ENCODE measurements around the gene RHBDL1.

The RHBDL1 gene

GRCh38 chr16:717450-718245 is 42.2 kb downstream of the RHBDL1 start:
- CTCF ChIA-PET, result interaction anchor here (1.0 to 3.4 kb wide), 6 partner anchors 8 to 67 kb away, joined by 3 to 17 read pairs (median 4); partner anchors contain the start of genes CCDC78 and CIAO3
- peaks cover 0 to 3% (median 0%) of the 10 kb centered on the region in 4 experiments for H3K36me3 ChIP-seq (ENCODE audit: control insufficient read depth in 4 of 4, insufficient read depth in 4 of 4, low read length in 3 of 4)
- POLR2A ChIA-PET, result no interaction called here
- no peaks in the 10 kb centered on the region for H3K9me3 ChIP-seq (ENCODE audit: control extremely low read depth in 1 of 5, control insufficient read depth in 4 of 5, insufficient read depth in 2 of 5, low read depth in 1 of 5, low read length in 4 of 5)
- H3K27ac ChIP-seq (ENCODE audit: insufficient read depth in 1 of 2, low read depth in 1 of 2, low read length in 2 of 2, poor library complexity in 1 of 2, severe bottlenecking in 2 of 2), result no peak overlapping the region
- 85% methylated on average over 27 of the region's 32 CpGs for WGBS (ENCODE audit: insufficient coverage)
- no peak for DNase-seq
- no peak overlapping the region for H3K4me3 ChIP-seq (ENCODE audit: control insufficient read depth in 1 of 7, extremely low read depth in 1 of 7, insufficient read depth in 4 of 7, low read depth in 2 of 7, low read length in 6 of 7)
- H3K27me3 ChIP-seq (replicated peaks in 2 of 5; ENCODE audit: control insufficient read depth in 4 of 5, insufficient read depth in 5 of 5, low read length in 4 of 5), result peaks cover 0 to 39% (median 6%) of the 10 kb centered on the region in 5 experiments
- H3K4me1 ChIP-seq (ENCODE audit: control extremely low read depth in 1 of 4, control insufficient read depth in 4 of 4, insufficient read depth in 4 of 4, low read length in 3 of 4), result peaks cover 0 to 59% (median 51%) of the 10 kb centered on the region in 4 experiments

GRCh38 chr16:718389-718788 is 42.9 kb downstream of the RHBDL1 start:
- DNase-seq, result no peak
- H3K27me3 ChIP-seq (replicated peaks in 2 of 5; ENCODE audit: control insufficient read depth in 4 of 5, insufficient read depth in 5 of 5, low read length in 4 of 5), result peaks cover 0 to 37% (median 6%) of the 10 kb centered on the region in 5 experiments
- H3K36me3 ChIP-seq (ENCODE audit: control insufficient read depth in 4 of 4, insufficient read depth in 4 of 4, low read length in 3 of 4), result peaks cover 0 to 6% (median 0%) of the 10 kb centered on the region in 4 experiments
- WGBS (ENCODE audit: insufficient coverage), result 93% methylated on average over 9 of the region's 9 CpGs
- H3K4me3 ChIP-seq (ENCODE audit: control insufficient read depth in 1 of 7, extremely low read depth in 1 of 7, insufficient read depth in 4 of 7, low read depth in 2 of 7, low read length in 6 of 7), result no peak overlapping the region
- POLR2A ChIA-PET, result no interaction called here
- CTCF ChIA-PET, result interaction anchor here (1.8 to 3.4 kb wide), 2 partner anchors 26 to 30 kb away, joined by 5 to 15 read pairs; no protein-coding TSS in a partner anchor
- no peaks in the 10 kb centered on the region for H3K9me3 ChIP-seq (ENCODE audit: control extremely low read depth in 1 of 5, control insufficient read depth in 4 of 5, insufficient read depth in 2 of 5, low read depth in 1 of 5, low read length in 4 of 5)
- peaks cover 0 to 59% (median 51%) of the 10 kb centered on the region in 4 experiments for H3K4me1 ChIP-seq (ENCODE audit: control extremely low read depth in 1 of 4, control insufficient read depth in 4 of 4, insufficient read depth in 4 of 4, low read length in 3 of 4)
- no peak overlapping the region for H3K27ac ChIP-seq (ENCODE audit: insufficient read depth in 1 of 2, low read depth in 1 of 2, low read length in 2 of 2, poor library complexity in 1 of 2, severe bottlenecking in 2 of 2)

GRCh38 chr16:718922-719321 is 43.5 kb downstream of the RHBDL1 start:
- no peak for DNase-seq
- WGBS (ENCODE audit: insufficient coverage), result 92% methylated on average over 6 of the region's 6 CpGs
- Histone ChIP-seq H3K9me3 (ENCODE audit: control extremely low read depth in 1 of 5, control insufficient read depth in 4 of 5, insufficient read depth in 2 of 5, low read depth in 1 of 5, low read length in 4 of 5) (no peaks in the 10 kb centered on the region), H3K27ac (ENCODE audit: insufficient read depth in 1 of 2, low read depth in 1 of 2, low read length in 2 of 2, poor library complexity in 1 of 2, severe bottlenecking in 2 of 2) (no peak overlapping the region), H3K36me3 (ENCODE audit: control insufficient read depth in 4 of 4, insufficient read depth in 4 of 4, low read length in 3 of 4) (peaks cover 0 to 6% (median 0%) of the 10 kb centered on the region in 4 experiments), H3K4me1 (ENCODE audit: control extremely low read depth in 1 of 4, control insufficient read depth in 4 of 4, insufficient read depth in 4 of 4, low read length in 3 of 4) (peaks cover 0 to 59% (median 50%) of the 10 kb centered on the region in 4 experiments), H3K27me3 (replicated peaks in 2 of 5; ENCODE audit: control insufficient read depth in 4 of 5, insufficient read depth in 5 of 5, low read length in 4 of 5) (peaks cover 0 to 32% (median 6%) of the 10 kb centered on the region in 5 experiments), H3K4me3 (ENCODE audit: control insufficient read depth in 1 of 7, extremely low read depth in 1 of 7, insufficient read depth in 4 of 7, low read depth in 2 of 7, low read length in 6 of 7) (no peak overlapping the region)
- POLR2A ChIA-PET, result interaction anchor here (0.6 kb wide), 1 partner anchor 321 kb away, joined by 5 read pairs; no protein-coding TSS in a partner anchor
- CTCF ChIA-PET, result interaction anchor here (0.9 to 4.3 kb wide), 7 partner anchors 8 to 69 kb away, joined by 3 to 23 read pairs (median 4); partner anchors contain the start of genes CHTF18 and RPUSD1

- Histone ChIP-seq H3K27me3 (replicated peaks in 2 of 5; ENCODE audit: control insufficient read depth in 4 of 5, insufficient read depth in 5 of 5, low read length in 4 of 5) (peaks cover 0 to 26% (median 6%) of the 10 kb centered on the region in 5 experiments), H3K4me3 (ENCODE audit: control insufficient read depth in 1 of 7, extremely low read depth in 1 of 7, insufficient read depth in 4 of 7, low read depth in 2 of 7, low read length in 6 of 7) (peak overlapping the region; percentile 52 to 83 (median 76)), H3K9me3 (ENCODE audit: control extremely low read depth in 1 of 5, control insufficient read depth in 4 of 5, insufficient read depth in 2 of 5, low read depth in 1 of 5, low read length in 4 of 5) (no peaks in the 10 kb centered on the region), H3K36me3 (ENCODE audit: control insufficient read depth in 4 of 4, insufficient read depth in 4 of 4, low read length in 3 of 4) (peaks cover 0 to 6% (median 0%) of the 10 kb centered on the region in 4 experiments), H3K4me1 (ENCODE audit: control extremely low read depth in 1 of 4, control insufficient read depth in 4 of 4, insufficient read depth in 4 of 4, low read length in 3 of 4) (peaks cover 0 to 55% (median 41%) of the 10 kb centered on the region in 4 experiments), H3K27ac (ENCODE audit: insufficient read depth in 1 of 2, low read depth in 1 of 2, low read length in 2 of 2, poor library complexity in 1 of 2, severe bottlenecking in 2 of 2) (peak overlapping the region in 1 of 2 experiments; percentile 49)
- peak in 1 of 3 donors; percentile 41 for DNase-seq
- 17% methylated on average over 12 of the region's 16 CpGs for WGBS (ENCODE audit: insufficient coverage)
- CTCF ChIA-PET, result interaction anchor here (0.9 to 4.3 kb wide), 10 partner anchors 9 to 68 kb away, joined by 3 to 23 read pairs (median 4); partner anchors contain the start of genes CHTF18 and RPUSD1
- POLR2A ChIA-PET, result interaction anchor here (0.6 kb wide), 1 partner anchor 322 kb away, joined by 5 read pairs; no protein-coding TSS in a partner anchor
These were observed 44.5 kb downstream of the RHBDL1 start for GRCh38 chr16:719815-720446.

- WGBS (ENCODE audit: insufficient coverage), result under 1% methylated on average over 36 of the region's 38 CpGs
- Histone ChIP-seq H3K4me3 (ENCODE audit: control insufficient read depth in 1 of 7, extremely low read depth in 1 of 7, insufficient read depth in 4 of 7, low read depth in 2 of 7, low read length in 6 of 7) (peak overlapping the region; percentile 52 to 83 (median 76)), H3K9me3 (ENCODE audit: control extremely low read depth in 1 of 5, control insufficient read depth in 4 of 5, insufficient read depth in 2 of 5, low read depth in 1 of 5, low read length in 4 of 5) (no peaks in the 10 kb centered on the region), H3K27me3 (replicated peaks in 2 of 5; ENCODE audit: control insufficient read depth in 4 of 5, insufficient read depth in 5 of 5, low read length in 4 of 5) (peaks cover 0 to 22% (median 6%) of the 10 kb centered on the region in 5 experiments), H3K36me3 (ENCODE audit: control insufficient read depth in 4 of 4, insufficient read depth in 4 of 4, low read length in 3 of 4) (peaks cover 0 to 6% (median 0%) of the 10 kb centered on the region in 4 experiments), H3K4me1 (ENCODE audit: control extremely low read depth in 1 of 4, control insufficient read depth in 4 of 4, insufficient read depth in 4 of 4, low read length in 3 of 4) (peaks cover 0 to 51% (median 37%) of the 10 kb centered on the region in 4 experiments), H3K27ac (ENCODE audit: insufficient read depth in 1 of 2, low read depth in 1 of 2, low read length in 2 of 2, poor library complexity in 1 of 2, severe bottlenecking in 2 of 2) (peak overlapping the region in 1 of 2 experiments; percentile 49)
- peak in 2 of 3 donors; percentile 68 to 69 for DNase-seq
- CTCF ChIA-PET, result interaction anchor here (0.9 to 4.3 kb wide), 8 partner anchors 9 to 68 kb away, joined by 3 to 23 read pairs (median 4); partner anchors contain the start of genes CHTF18 and RPUSD1
- POLR2A ChIA-PET, result no interaction called here
These were observed 45.0 kb downstream of the RHBDL1 start for GRCh38 chr16:720447-720989.

- peaks cover 0 to 6% (median 0%) of the 10 kb centered on the region in 4 experiments for H3K36me3 ChIP-seq (ENCODE audit: control insufficient read depth in 4 of 4, insufficient read depth in 4 of 4, low read length in 3 of 4)
- POLR2A ChIA-PET, result no interaction called here
- H3K4me3 ChIP-seq (ENCODE audit: control insufficient read depth in 1 of 7, extremely low read depth in 1 of 7, insufficient read depth in 4 of 7, low read depth in 2 of 7, low read length in 6 of 7), result peak within 1 kb of the TSS; percentile 52 to 83 (median 76)
- peak within 1 kb of the TSS in 1 of 2 experiments; percentile 49 for H3K27ac ChIP-seq (ENCODE audit: insufficient read depth in 1 of 2, low read depth in 1 of 2, low read length in 2 of 2, poor library complexity in 1 of 2, severe bottlenecking in 2 of 2)
- peak; percentile 80 to 92 (median 90) for DNase-seq
- WGBS (ENCODE audit: insufficient coverage), result 15% methylated on average over 96 of the region's 106 CpGs
- H3K9me3 ChIP-seq (ENCODE audit: control extremely low read depth in 1 of 5, control insufficient read depth in 4 of 5, insufficient read depth in 2 of 5, low read depth in 1 of 5, low read length in 4 of 5), result no peaks in the 10 kb centered on the region
- H3K4me1 ChIP-seq (ENCODE audit: control extremely low read depth in 1 of 4, control insufficient read depth in 4 of 4, insufficient read depth in 4 of 4, low read length in 3 of 4), result peaks cover 0 to 45% (median 31%) of the 10 kb centered on the region in 4 experiments
- peaks cover 0 to 20% (median 6%) of the 10 kb centered on the region in 5 experiments for H3K27me3 ChIP-seq (replicated peaks in 2 of 5; ENCODE audit: control insufficient read depth in 4 of 5, insufficient read depth in 5 of 5, low read length in 4 of 5)
- CTCF ChIA-PET, result interaction anchor here (0.7 to 4.3 kb wide), 8 partner anchors 9 to 67 kb away, joined by 3 to 23 read pairs (median 4); partner anchors contain the start of genes CHTF18, CIAO3 and RPUSD1
These were observed 45.7 kb downstream of the RHBDL1 start, which contains the start of gene ANTKMT for GRCh38 chr16:720990-721764. Gene ANTKMT, plus strand, starts transcription at chr16:721146. Its CDS starts 129 bp downstream, at chr16:721275.

All from common myeloid progenitor, CD34-positive (primary cell).